GM23338 (cell line): Measurements from ENCODE around the gene PRLHR. TPM values are rescaled to one million over a fixed set of nuclear protein-coding genes. Genes with fewer than 3 reads are reported as not detected.

ENCODE experiments used
- ATAC-seq: fragments of 200-7000 bp; cut with Tn5 transposase; 3 replicates; pipeline ENCODE4 v1.9.1; 2020
- DNase-seq: peaks from one replicate; pipeline ENCODE4 v3.0.0-alpha.2; 2015; ENCODE audit warnings: low spot score
- H2AFZ ChIP-seq: fragments of 200-600 bp; sonication (generic); 2 replicates; pipeline ENCODE4 v1.8.0; 2016; ENCODE audit warnings: antibody characterized with exemption, mild to moderate bottlenecking, moderate library complexity
- H3F3A ChIP-seq: fragments of 200-600 bp; sonication (generic); replicated peaks from 2 replicates; pipeline ENCODE4 v1.8.0; 2017; ENCODE audit warnings: antibody characterized with exemption, mixed run types, low read depth
- H3K27ac ChIP-seq: fragments of 200-600 bp; sonication (generic); 2 replicates; pipeline ENCODE4 v1.6.1; 2016; ENCODE audit warnings: low read depth
- H3K27me3 ChIP-seq: fragments of 200-600 bp; sonication (generic); 2 replicates; pipeline ENCODE4 v1.8.0; 2016; ENCODE audit warnings: mild to moderate bottlenecking, mixed run types, moderate library complexity; ENCODE audit not compliant: insufficient read depth
- H3K36me3 ChIP-seq: fragments of 200-600 bp; sonication (generic); 2 replicates; pipeline ENCODE4 v1.8.0; 2016; ENCODE audit warnings: mild to moderate bottlenecking; ENCODE audit not compliant: insufficient read depth
- H3K4me1 ChIP-seq: fragments of 200-600 bp; sonication (generic); 2 replicates; pipeline ENCODE4 v1.8.0; 2016; ENCODE audit warnings: mild to moderate bottlenecking, moderate library complexity; ENCODE audit not compliant: insufficient read depth
- H3K4me2 ChIP-seq: fragments of 200-600 bp; sonication (generic); 2 replicates; pipeline ENCODE4 v1.7.1; 2017; ENCODE audit warnings: mixed run types
- H3K4me3 ChIP-seq: fragments of 200-600 bp; sonication (generic); 2 replicates; pipeline ENCODE4 v1.6.1; 2016; ENCODE audit warnings: mixed run types
- H3K79me2 ChIP-seq: fragments of 200-600 bp; sonication (generic); replicated peaks from 2 replicates; pipeline ENCODE4 v1.8.0; 2017; ENCODE audit warnings: mild to moderate bottlenecking; ENCODE audit not compliant: insufficient read depth
- H3K9me2 ChIP-seq: fragments of 200-600 bp; sonication (generic); 2 replicates; pipeline ENCODE4 v1.8.0; 2017; ENCODE audit not compliant: insufficient read depth
- H4K20me1 ChIP-seq: fragments of 200-600 bp; sonication (generic); replicated peaks from 2 replicates; pipeline ENCODE4 v1.8.0; 2017; ENCODE audit warnings: mild to moderate bottlenecking; ENCODE audit not compliant: insufficient read depth
- H3K27ac Mint-ChIP-seq: 2 replicates; pipeline ENCODE4 v1.8.0; 2020; ENCODE audit warnings: inconsistent platforms, mild to moderate bottlenecking, moderate library complexity, mixed read lengths
- H3K27me3 Mint-ChIP-seq: 3 replicates; pipeline ENCODE4 v1.8.0; 2022; ENCODE audit warnings: low read depth, mild to moderate bottlenecking, moderate library complexity, mixed read lengths, inconsistent platforms; ENCODE audit not compliant: insufficient read depth, poor library complexity
- H3K36me3 Mint-ChIP-seq: 3 replicates; pipeline ENCODE4 v1.8.0; 2021; ENCODE audit warnings: low read depth, mild to moderate bottlenecking, inconsistent platforms, moderate library complexity, mixed read lengths
- H3K4me1 Mint-ChIP-seq: 3 replicates; pipeline ENCODE4 v1.8.0; 2020; ENCODE audit warnings: mild to moderate bottlenecking, inconsistent platforms, mixed read lengths
- H3K4me3 Mint-ChIP-seq: 3 replicates; pipeline ENCODE4 v1.8.0; 2021; ENCODE audit warnings: moderate library complexity, mild to moderate bottlenecking, inconsistent platforms, mixed read lengths
- H3K9me3 Mint-ChIP-seq: 3 replicates; pipeline ENCODE4 v1.8.0; 2020; ENCODE audit warnings: moderate library complexity, mild to moderate bottlenecking, inconsistent platforms, mixed read lengths
- CREB1 ChIP-seq: fragments of 250-450 bp; sonication (Bioruptor Pico); IDR thresholded peaks from 2 replicates; pipeline ENCODE4 v1.5.0; 2020; ENCODE audit warnings: low read depth, mild to moderate bottlenecking, moderate library complexity
- CTCF ChIP-seq, 2 experiments: fragments of 200-600 bp in 1 of 2; sonication (generic) in 1 of 2; conservative IDR thresholded peaks; 2 replicates each; pipeline versions ENCODE4 v1.5.1 to v1.6.1; 2016 to 2017; ENCODE audit warnings: antibody characterized with exemption in 2 of 2, low read depth in 2 of 2, mild to moderate bottlenecking in 2 of 2, moderate library complexity in 1 of 2
- EZH2 ChIP-seq: fragments of 200-600 bp; sonication (generic); IDR thresholded peaks from one replicate; pipeline ENCODE4 v1.8.0; 2017; ENCODE audit warnings: antibody characterized with exemption, mild to moderate bottlenecking, low read depth; ENCODE audit not compliant: unreplicated experiment
- EZH2phosphoT487 ChIP-seq: fragments of 200-600 bp; sonication (generic); IDR thresholded peaks from one replicate; pipeline ENCODE4 v1.8.1; 2018; ENCODE audit warnings: antibody characterized with exemption; ENCODE audit not compliant: unreplicated experiment
- JUNB ChIP-seq: IDR thresholded peaks from one replicate; pipeline ENCODE4 v1.6.1; 2016; ENCODE audit warnings: antibody characterized with exemption; ENCODE audit not compliant: unreplicated experiment
- NANOG ChIP-seq: IDR thresholded peaks from 2 replicates; pipeline ENCODE4 v1.6.1; 2016; ENCODE audit warnings: antibody characterized with exemption, borderline replicate concordance
- POLR2AphosphoS5 ChIP-seq: IDR thresholded peaks from 2 replicates; pipeline ENCODE4 v1.6.1; 2016; ENCODE audit warnings: antibody characterized with exemption, low read depth
- STAT1 ChIP-seq: IDR thresholded peaks from one replicate; pipeline ENCODE4 v1.6.1; 2016; ENCODE audit warnings: antibody characterized with exemption; ENCODE audit not compliant: unreplicated experiment
- ZNF114 ChIP-seq: fragments of 250-450 bp; sonication (Bioruptor Pico); IDR thresholded peaks from 2 replicates; pipeline ENCODE4 v1.5.0; 2020; ENCODE audit warnings: mild to moderate bottlenecking, moderate library complexity
- ZNF331 ChIP-seq: fragments of 250-450 bp; sonication (Bioruptor Pico); IDR thresholded peaks from 2 replicates; pipeline ENCODE4 v1.5.0; 2020; ENCODE audit warnings: low read depth, mild to moderate bottlenecking, moderate library complexity
- polyA plus RNA-seq: library from polyadenylated mRNA; unstranded; fragments of >200 nt; fragmentation: Nextera tagmentation; extraction: Ambion mirVana; gene quantifications from 2 replicates; pipeline ENCODE4 v1.2.1, GENCODE V29; 2016
- total RNA-seq: library from RNA; depleted of rRNA; stranded (reverse); fragments of >200 nt; shearing (Covaris generic); gene quantifications from 2 replicates; pipeline ENCODE4 v1.2.3, GENCODE V29; 2014
- TF ChIP-seq, protein P1 (sequence below): IDR thresholded peaks from one replicate; pipeline ENCODE4 v1.6.1; 2018; ENCODE audit warnings: antibody characterized with exemption; ENCODE audit not compliant: unreplicated experiment
- TF ChIP-seq, protein P2 (sequence below): fragments of 250-450 bp; sonication (Bioruptor Pico); IDR thresholded peaks from 2 replicates; pipeline ENCODE4 v1.5.0; 2020; ENCODE audit warnings: mild to moderate bottlenecking, moderate library complexity
- TF ChIP-seq, protein P3 (sequence below): IDR thresholded peaks from 2 replicates; pipeline ENCODE4 v1.6.1; 2016; ENCODE audit warnings: antibody characterized with exemption

PRLHR gene
- total and polyA plus RNA-seq, 2 experiments from 2014 or later = 0.24 TPM; not detected in 1

- H3K79me2 ChIP-seq = no peaks in the 10 kb centered on the region
- no peaks in the 10 kb centered on the region; the same call in 1 of the 2 replicates for H3K36me3 ChIP-seq
- H3K4me2 ChIP-seq = no peak overlapping the region
- H3K9me2 ChIP-seq = no peaks in the 10 kb centered on the region
- no peak overlapping the region for H3K4me3 ChIP-seq
- H2AFZ ChIP-seq = no peak overlapping the region
- peaks cover 11% of the 10 kb centered on the region; the same call in 2 of the 3 replicates for H3K9me3 Mint-ChIP-seq
- no peaks in the 10 kb centered on the region for H3F3A ChIP-seq
- H3K4me1 Mint-ChIP-seq = peaks cover 6% of the 10 kb centered on the region; the same call in 1 of the 3 replicates
- H3K27ac ChIP-seq = no peak overlapping the region
- DNase-seq = no peak
- 0 out of 2 replicates have a peak, but pooled peaks cover 5% of the 10 kb centered on the region for H3K4me1 ChIP-seq
- no peaks in the 10 kb centered on the region for H3K27me3 ChIP-seq
- peaks cover 13% of the 10 kb centered on the region for H3K27me3 Mint-ChIP-seq
- H3K4me3 Mint-ChIP-seq = no peak overlapping the region
- peaks cover 4% of the 10 kb centered on the region; the same call in 2 of the 3 replicates for H3K36me3 Mint-ChIP-seq
- H4K20me1 ChIP-seq = no peaks in the 10 kb centered on the region
- H3K27ac Mint-ChIP-seq = no peak overlapping the region
- TF ChIP-seq CTCF (conservative IDR thresholded peaks at IDR 0.05; ENCODE audit: low read depth in 2 of 2) (no peak), NANOG (no peak), EZH2 (no peak), EZH2phosphoT487 (no peak), ZNF114 (no peak), JUNB (no peak), POLR2AphosphoS5 (no peak), ZNF331 (CRISPR knock-in tag) (no peak), STAT1 (no peak), CREB1 (CRISPR knock-in tag) (no peak)
- TF ChIP-seq, protein P1, sequence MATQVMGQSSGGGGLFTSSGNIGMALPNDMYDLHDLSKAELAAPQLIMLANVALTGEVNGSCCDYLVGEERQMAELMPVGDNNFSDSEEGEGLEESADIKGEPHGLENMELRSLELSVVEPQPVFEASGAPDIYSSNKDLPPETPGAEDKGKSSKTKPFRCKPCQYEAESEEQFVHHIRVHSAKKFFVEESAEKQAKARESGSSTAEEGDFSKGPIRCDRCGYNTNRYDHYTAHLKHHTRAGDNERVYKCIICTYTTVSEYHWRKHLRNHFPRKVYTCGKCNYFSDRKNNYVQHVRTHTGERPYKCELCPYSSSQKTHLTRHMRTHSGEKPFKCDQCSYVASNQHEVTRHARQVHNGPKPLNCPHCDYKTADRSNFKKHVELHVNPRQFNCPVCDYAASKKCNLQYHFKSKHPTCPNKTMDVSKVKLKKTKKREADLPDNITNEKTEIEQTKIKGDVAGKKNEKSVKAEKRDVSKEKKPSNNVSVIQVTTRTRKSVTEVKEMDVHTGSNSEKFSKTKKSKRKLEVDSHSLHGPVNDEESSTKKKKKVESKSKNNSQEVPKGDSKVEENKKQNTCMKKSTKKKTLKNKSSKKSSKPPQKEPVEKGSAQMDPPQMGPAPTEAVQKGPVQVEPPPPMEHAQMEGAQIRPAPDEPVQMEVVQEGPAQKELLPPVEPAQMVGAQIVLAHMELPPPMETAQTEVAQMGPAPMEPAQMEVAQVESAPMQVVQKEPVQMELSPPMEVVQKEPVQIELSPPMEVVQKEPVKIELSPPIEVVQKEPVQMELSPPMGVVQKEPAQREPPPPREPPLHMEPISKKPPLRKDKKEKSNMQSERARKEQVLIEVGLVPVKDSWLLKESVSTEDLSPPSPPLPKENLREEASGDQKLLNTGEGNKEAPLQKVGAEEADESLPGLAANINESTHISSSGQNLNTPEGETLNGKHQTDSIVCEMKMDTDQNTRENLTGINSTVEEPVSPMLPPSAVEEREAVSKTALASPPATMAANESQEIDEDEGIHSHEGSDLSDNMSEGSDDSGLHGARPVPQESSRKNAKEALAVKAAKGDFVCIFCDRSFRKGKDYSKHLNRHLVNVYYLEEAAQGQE = no peak
- TF ChIP-seq, protein P2, sequence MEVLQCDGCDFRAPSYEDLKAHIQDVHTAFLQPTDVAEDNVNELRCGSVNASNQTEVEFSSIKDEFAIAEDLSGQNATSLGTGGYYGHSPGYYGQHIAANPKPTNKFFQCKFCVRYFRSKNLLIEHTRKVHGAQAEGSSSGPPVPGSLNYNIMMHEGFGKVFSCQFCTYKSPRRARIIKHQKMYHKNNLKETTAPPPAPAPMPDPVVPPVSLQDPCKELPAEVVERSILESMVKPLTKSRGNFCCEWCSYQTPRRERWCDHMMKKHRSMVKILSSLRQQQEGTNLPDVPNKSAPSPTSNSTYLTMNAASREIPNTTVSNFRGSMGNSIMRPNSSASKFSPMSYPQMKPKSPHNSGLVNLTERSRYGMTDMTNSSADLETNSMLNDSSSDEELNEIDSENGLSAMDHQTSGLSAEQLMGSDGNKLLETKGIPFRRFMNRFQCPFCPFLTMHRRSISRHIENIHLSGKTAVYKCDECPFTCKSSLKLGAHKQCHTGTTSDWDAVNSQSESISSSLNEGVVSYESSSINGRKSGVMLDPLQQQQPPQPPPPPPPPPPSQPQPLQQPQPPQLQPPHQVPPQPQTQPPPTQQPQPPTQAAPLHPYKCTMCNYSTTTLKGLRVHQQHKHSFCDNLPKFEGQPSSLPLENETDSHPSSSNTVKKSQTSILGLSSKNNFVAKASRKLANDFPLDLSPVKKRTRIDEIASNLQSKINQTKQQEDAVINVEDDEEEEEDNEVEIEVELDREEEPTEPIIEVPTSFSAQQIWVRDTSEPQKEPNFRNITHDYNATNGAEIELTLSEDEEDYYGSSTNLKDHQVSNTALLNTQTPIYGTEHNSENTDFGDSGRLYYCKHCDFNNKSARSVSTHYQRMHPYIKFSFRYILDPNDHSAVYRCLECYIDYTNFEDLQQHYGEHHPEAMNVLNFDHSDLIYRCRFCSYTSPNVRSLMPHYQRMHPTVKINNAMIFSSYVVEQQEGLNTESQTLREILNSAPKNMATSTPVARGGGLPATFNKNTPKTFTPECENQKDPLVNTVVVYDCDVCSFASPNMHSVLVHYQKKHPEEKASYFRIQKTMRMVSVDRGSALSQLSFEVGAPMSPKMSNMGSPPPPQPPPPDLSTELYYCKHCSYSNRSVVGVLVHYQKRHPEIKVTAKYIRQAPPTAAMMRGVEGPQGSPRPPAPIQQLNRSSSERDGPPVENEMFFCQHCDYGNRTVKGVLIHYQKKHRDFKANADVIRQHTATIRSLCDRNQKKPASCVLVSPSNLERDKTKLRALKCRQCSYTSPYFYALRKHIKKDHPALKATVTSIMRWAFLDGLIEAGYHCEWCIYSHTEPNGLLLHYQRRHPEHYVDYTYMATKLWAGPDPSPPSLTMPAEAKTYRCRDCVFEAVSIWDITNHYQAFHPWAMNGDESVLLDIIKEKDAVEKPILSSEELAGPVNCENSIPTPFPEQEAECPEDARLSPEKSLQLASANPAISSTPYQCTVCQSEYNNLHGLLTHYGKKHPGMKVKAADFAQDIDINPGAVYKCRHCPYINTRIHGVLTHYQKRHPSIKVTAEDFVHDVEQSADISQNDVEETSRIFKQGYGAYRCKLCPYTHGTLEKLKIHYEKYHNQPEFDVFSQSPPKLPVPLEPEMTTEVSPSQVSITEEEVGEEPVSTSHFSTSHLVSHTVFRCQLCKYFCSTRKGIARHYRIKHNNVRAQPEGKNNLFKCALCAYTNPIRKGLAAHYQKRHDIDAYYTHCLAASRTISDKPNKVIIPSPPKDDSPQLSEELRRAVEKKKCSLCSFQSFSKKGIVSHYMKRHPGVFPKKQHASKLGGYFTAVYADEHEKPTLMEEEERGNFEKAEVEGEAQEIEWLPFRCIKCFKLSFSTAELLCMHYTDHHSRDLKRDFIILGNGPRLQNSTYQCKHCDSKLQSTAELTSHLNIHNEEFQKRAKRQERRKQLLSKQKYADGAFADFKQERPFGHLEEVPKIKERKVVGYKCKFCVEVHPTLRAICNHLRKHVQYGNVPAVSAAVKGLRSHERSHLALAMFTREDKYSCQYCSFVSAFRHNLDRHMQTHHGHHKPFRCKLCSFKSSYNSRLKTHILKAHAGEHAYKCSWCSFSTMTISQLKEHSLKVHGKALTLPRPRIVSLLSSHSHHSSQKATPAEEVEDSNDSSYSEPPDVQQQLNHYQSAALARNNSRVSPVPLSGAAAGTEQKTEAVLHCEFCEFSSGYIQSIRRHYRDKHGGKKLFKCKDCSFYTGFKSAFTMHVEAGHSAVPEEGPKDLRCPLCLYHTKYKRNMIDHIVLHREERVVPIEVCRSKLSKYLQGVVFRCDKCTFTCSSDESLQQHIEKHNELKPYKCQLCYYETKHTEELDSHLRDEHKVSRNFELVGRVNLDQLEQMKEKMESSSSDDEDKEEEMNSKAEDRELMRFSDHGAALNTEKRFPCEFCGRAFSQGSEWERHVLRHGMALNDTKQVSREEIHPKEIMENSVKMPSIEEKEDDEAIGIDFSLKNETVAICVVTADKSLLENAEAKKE (CRISPR knock-in tag) = no peak
- TF ChIP-seq, protein P3, sequence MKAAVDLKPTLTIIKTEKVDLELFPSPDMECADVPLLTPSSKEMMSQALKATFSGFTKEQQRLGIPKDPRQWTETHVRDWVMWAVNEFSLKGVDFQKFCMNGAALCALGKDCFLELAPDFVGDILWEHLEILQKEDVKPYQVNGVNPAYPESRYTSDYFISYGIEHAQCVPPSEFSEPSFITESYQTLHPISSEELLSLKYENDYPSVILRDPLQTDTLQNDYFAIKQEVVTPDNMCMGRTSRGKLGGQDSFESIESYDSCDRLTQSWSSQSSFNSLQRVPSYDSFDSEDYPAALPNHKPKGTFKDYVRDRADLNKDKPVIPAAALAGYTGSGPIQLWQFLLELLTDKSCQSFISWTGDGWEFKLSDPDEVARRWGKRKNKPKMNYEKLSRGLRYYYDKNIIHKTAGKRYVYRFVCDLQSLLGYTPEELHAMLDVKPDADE = no peak
- no peak for ATAC-seq
Observed at GRCh38 chr10:118566911-118567310, 28.5 kb downstream of the PRLHR start.
